Fibroblast of pulmonary artery (primary cell): Measurements from ENCODE around the gene TLCD5.

Experiments used
- DNase-seq: peaks from one replicate; pipeline ENCODE4 v3.0.0-alpha.2; 2010; ENCODE audit warnings: low read depth
- H3K4me3 ChIP-seq: replicated peaks from 2 replicates; pipeline ENCODE4 v1.5.1; 2011; ENCODE audit warnings: low read depth, mild to moderate bottlenecking, control low read depth, low read length, moderate library complexity
- TF ChIP-seq, protein P1 (sequence below): IDR thresholded peaks from 2 replicates; pipeline ENCODE4 v1.5.1; 2011; ENCODE audit warnings: mild to moderate bottlenecking, control low read depth, low read length, inconsistent platforms; ENCODE audit errors: missing control alignments

Gene TLCD5

DNA sequence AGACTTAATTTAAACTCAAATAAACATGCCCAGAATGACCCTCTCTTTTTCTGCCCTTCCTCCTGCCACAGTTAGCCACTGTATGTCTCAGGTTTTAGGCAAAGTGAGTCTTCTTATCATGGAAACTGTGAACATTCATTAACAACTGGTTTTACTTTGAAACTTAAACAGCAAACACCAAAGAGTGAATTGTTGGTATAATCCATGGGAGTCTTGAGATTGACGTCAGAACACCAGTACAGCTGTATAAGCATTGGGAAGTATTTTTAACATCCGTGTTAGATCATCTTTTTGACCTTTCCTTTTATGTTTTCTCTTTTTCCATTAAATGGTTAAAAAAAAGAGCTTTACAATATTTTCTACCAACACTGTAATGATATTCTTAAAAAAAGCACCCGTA lies 50.0 kb downstream of the TLCD5 start:
- no peak overlapping the region for H3K4me3 ChIP-seq
- TF ChIP-seq, protein P1, sequence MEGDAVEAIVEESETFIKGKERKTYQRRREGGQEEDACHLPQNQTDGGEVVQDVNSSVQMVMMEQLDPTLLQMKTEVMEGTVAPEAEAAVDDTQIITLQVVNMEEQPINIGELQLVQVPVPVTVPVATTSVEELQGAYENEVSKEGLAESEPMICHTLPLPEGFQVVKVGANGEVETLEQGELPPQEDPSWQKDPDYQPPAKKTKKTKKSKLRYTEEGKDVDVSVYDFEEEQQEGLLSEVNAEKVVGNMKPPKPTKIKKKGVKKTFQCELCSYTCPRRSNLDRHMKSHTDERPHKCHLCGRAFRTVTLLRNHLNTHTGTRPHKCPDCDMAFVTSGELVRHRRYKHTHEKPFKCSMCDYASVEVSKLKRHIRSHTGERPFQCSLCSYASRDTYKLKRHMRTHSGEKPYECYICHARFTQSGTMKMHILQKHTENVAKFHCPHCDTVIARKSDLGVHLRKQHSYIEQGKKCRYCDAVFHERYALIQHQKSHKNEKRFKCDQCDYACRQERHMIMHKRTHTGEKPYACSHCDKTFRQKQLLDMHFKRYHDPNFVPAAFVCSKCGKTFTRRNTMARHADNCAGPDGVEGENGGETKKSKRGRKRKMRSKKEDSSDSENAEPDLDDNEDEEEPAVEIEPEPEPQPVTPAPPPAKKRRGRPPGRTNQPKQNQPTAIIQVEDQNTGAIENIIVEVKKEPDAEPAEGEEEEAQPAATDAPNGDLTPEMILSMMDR = no peak
- no peak for DNase-seq

- no peak for DNase-seq
- no peak overlapping the region for H3K4me3 ChIP-seq
- TF ChIP-seq, protein P1 = no peak
Observed at GRCh38 chr11:120376547-120377182, 51.6 kb downstream of the TLCD5 start.

DNA sequence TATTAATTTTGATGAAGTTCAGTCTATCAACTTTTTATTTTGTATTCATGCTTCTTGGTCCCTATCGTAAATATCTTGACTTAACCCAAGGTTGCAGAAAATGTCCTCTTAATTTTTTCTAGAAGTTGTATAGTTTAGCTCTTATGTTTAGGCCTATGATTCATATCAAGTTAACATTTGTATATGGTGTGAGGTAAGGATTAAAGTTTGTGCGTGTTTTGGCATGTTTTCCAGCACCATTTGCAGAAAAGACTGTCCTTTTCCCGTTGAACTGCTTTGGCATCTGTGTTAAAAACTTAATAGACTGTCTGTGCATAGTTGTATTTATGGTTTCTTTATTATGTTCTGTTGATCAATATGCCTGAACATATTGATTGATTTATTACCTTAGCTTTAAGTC lies 53.4 kb downstream of the TLCD5 start:
- TF ChIP-seq, protein P1 = no peak
- no peak overlapping the region for H3K4me3 ChIP-seq
- no peak for DNase-seq

DNA sequence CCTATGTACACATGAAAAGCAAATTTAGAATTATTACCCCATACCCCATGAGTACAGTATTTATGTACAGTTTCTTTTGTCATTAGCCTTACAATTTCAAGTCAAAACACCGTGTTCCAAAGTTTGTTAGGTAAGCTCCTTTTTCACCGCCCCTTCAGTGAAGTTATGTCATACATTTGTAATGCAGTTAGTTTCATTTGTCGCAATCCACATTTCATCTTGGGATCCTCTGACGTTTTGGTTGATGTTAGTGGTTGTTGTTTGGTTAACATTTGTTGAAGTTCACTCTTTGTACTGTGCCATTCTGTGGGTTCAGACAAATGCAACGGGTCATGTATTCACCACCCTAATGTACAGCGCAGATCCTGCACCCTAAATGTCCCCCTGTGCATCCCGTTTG lies 56.3 kb downstream of the TLCD5 start:
- no peak overlapping the region for H3K4me3 ChIP-seq
- TF ChIP-seq, protein P1 = no peak
- DNase-seq = no peak
